ENCODE measurements around the gene PIP5K1C. TPM values are rescaled to one million over a fixed set of nuclear protein-coding genes. Genes with fewer than 3 reads are reported as not detected.
"Not testable (repeated sequence)": the region's sequence is repeated elsewhere in the genome, so short reads cannot be mapped to it uniquely, and the experiment has no call there.

The PIP5K1C gene
- total RNA-seq, 2 experiments from 2014 or later = 12.9 to 14.8 TPM

GRCh38 chr19:3674784-3675543 lies 25.3 kb downstream of the PIP5K1C start:
- Mint-ChIP-seq H3K4me1 (peaks cover 18% of the 10 kb centered on the region), H3K27me3 (no peaks in the 10 kb centered on the region), H3K4me3 (no peak overlapping the region), H3K36me3 (peaks cover 5% of the 10 kb centered on the region), H3K27ac (no peak overlapping the region), H3K9me3 (no peaks in the 10 kb centered on the region)
- no peak for DNase-seq

- Mint-ChIP-seq H3K9me3 (no peaks in the 10 kb centered on the region), H3K27ac (no peak overlapping the region), H3K27me3 (no peaks in the 10 kb centered on the region), H3K4me1 (peaks cover 20% of the 10 kb centered on the region), H3K36me3 (peaks cover 5% of the 10 kb centered on the region), H3K4me3 (no peak overlapping the region)
- no peak for DNase-seq
Observed at GRCh38 chr19:3673506-3674439, 26.5 kb downstream of the PIP5K1C start.

DNA sequence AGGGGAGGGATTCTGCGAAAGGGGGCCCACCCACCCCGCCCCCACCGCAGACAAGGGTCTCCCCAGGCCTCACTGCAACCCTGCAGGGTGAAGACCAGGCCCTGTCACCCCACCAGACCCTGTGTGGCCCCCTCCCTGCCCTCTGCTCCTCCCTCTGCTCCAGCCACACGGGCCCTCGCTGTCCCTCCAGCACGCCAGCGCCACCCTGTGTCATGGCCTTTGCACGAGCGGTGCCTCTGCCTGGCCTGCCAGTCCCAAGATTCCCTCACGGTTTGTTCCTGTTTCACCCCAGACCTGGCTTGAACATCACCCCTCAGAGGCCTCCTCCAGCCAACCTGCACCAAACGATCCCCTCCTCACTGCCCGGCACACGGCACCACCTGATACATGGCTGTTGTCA lies 27.3 kb downstream of the PIP5K1C start:
- Mint-ChIP-seq H3K27ac (no peak overlapping the region), H3K4me1 (peaks cover 22% of the 10 kb centered on the region), H3K36me3 (peaks cover 5% of the 10 kb centered on the region), H3K4me3 (no peak overlapping the region), H3K9me3 (no peaks in the 10 kb centered on the region), H3K27me3 (no peaks in the 10 kb centered on the region)
- DNase-seq = no peak

GRCh38 chr19:3672575-3672948 lies 27.7 kb downstream of the PIP5K1C start:
- DNase-seq = no peak
- Mint-ChIP-seq H3K27me3 (no peaks in the 10 kb centered on the region), H3K4me3 (no peak overlapping the region), H3K4me1 (peaks cover 22% of the 10 kb centered on the region), H3K27ac (no peak overlapping the region), H3K36me3 (peaks cover 5% of the 10 kb centered on the region), H3K9me3 (no peaks in the 10 kb centered on the region)

GRCh38 chr19:3671680-3672574 lies 28.3 kb downstream of the PIP5K1C start:
- peak; percentile 70 for DNase-seq
- Mint-ChIP-seq H3K36me3 (peaks cover 5% of the 10 kb centered on the region), H3K27ac (peak overlapping the region; percentile 72), H3K27me3 (no peaks in the 10 kb centered on the region), H3K4me1 (peaks cover 25% of the 10 kb centered on the region), H3K4me3 (peak overlapping the region; percentile 43), H3K9me3 (no peaks in the 10 kb centered on the region)

- peak; percentile 76 for DNase-seq
- H3K4me3 Mint-ChIP-seq = peak overlapping the region; percentile 67
- peaks cover 5% of the 10 kb centered on the region for H3K36me3 Mint-ChIP-seq
- no peaks in the 10 kb centered on the region for H3K27me3 Mint-ChIP-seq
- H3K9me3 Mint-ChIP-seq = no peaks in the 10 kb centered on the region
- peaks cover 26% of the 10 kb centered on the region for H3K4me1 Mint-ChIP-seq
- peak overlapping the region; percentile 80 for H3K27ac Mint-ChIP-seq
Observed at GRCh38 chr19:3670796-3671679, 29.2 kb downstream of the PIP5K1C start.

DNA sequence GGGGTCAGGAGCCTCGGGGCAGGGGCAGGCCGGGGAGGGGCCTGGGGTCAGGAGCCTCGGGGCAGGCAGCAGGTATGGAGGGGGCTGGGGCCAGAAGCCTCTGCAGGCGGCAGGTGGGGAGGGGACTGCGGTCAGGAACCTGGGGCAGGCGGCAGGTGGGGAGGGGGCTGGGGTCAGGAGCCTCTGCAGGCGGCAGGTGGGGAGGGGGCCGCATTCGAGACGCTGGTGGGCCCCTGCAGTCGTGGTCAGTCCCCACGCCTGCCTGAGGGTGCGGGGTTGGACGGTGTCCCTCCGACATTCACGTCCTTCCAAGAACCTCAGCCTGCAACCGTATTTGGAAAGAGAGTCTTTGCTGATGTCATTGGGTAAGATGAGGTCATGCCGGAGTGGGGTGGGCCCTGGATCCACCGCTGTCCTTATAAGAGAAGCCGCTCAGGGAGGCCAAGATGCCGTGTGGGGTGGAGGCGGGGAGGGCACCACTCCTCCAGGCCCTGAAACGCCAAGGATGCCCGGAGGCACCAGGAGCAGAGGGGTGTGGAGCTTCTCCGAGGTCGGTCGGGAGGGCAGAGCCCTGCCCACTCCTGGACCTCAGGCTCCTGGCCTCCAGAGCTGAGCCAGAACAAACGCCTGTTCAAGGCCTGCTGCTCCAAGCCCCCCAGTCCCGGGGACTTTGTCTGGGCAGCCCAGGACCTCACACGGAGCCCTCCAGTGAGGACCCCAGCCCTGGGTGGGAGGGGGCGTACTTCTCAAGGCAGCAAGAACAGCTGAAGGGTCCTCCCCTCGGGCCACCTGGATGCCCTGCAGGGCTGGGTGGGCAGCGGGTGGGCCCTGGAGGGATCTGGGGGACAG lies 30.1 kb downstream of the PIP5K1C start:
- Mint-ChIP-seq H3K4me3 (no peak overlapping the region), H3K27ac (no peak overlapping the region), H3K36me3 (peaks cover 5% of the 10 kb centered on the region), H3K9me3 (no peaks in the 10 kb centered on the region), H3K27me3 (no peaks in the 10 kb centered on the region), H3K4me1 (peaks cover 27% of the 10 kb centered on the region)
- DNase-seq = no peak

DNA sequence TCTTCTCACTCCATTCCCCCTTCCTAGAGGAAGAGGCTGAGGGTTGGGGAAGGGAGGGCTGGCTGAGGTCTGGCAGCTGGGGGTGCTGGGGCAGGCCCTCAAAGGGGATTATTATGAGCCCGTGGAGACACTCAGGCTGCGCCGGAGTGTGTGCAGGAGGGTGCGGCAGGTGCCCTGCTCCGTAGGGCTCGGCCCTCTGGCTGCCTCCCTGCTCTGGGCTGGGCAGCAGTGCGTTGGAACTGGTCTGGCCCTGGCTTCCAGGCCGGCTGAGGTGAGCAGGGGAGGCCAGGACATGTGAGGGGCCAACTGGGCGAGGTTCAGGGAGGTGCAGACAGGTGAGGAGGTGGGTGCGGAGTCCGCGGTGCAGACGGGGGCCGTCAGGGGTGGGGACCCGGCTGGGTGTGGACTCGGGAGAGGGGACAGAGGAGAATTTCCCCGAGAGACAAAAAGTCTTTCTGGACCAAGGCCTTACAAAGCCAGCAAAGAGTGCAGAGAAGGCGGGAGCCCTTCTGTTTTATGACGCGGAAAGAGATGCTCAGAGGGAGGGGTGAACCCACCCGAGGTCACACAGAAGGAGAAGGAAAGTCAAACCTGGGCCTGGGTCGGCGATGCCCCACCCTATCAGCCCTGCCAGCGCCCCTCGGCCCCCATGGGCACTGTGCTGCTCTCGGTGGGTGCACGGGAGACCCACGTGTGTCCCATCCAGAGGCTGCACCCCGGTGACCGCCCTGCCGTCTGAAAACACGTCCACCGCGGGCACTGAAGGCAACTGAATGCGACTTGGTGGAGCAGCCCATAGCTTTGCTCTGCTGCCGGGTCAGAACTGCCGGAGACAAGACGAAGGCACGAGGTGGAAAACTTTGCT lies 31.0 kb downstream of the PIP5K1C start:
- Mint-ChIP-seq H3K27me3 (no peaks in the 10 kb centered on the region), H3K4me3 (no peak overlapping the region), H3K4me1 (peaks cover 27% of the 10 kb centered on the region), H3K9me3 (no peaks in the 10 kb centered on the region), H3K27ac (no peak overlapping the region), H3K36me3 (no peaks in the 10 kb centered on the region)
- no peak for DNase-seq

GRCh38 chr19:3668331-3669081 lies 31.8 kb downstream of the PIP5K1C start:
- H3K4me1 Mint-ChIP-seq = peaks cover 27% of the 10 kb centered on the region
- H3K9me3 Mint-ChIP-seq = no peaks in the 10 kb centered on the region
- H3K4me3 Mint-ChIP-seq = no peak overlapping the region
- no peak overlapping the region for H3K27ac Mint-ChIP-seq
- no peaks in the 10 kb centered on the region for H3K36me3 Mint-ChIP-seq
- DNase-seq = no peak
- H3K27me3 Mint-ChIP-seq = no peaks in the 10 kb centered on the region

- Mint-ChIP-seq H3K36me3 (no peaks in the 10 kb centered on the region), H3K4me3 (no peak overlapping the region), H3K27ac (no peak overlapping the region), H3K27me3 (no peaks in the 10 kb centered on the region), H3K9me3 (no peaks in the 10 kb centered on the region), H3K4me1 (peaks cover 27% of the 10 kb centered on the region)
- no peak for DNase-seq
Observed at GRCh38 chr19:3667766-3668165, 32.5 kb downstream of the PIP5K1C start.

- Mint-ChIP-seq H3K9me3 (no peaks in the 10 kb centered on the region), H3K4me1 (peaks cover 24% of the 10 kb centered on the region), H3K27me3 (no peaks in the 10 kb centered on the region), H3K36me3 (no peaks in the 10 kb centered on the region), H3K4me3 (no peak overlapping the region), H3K27ac (no peak overlapping the region)
- no peak for DNase-seq
Observed at GRCh38 chr19:3667037-3667638, 33.1 kb downstream of the PIP5K1C start.

DNA sequence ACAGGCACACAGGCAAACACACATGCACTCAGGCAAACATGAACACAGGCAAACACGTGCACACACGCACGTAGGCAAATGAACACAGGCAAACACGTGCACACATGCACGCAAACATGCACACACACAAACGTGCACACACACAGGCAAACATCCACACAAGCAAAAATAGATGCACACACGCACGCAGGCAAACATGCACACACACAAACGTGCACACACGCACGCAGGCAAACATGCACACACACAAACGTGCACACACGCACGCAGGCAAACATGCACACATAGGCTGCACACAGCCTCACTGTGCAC lies 33.8 kb downstream of the PIP5K1C start:
- H3K27me3 Mint-ChIP-seq, H3K9me3 Mint-ChIP-seq, H3K27ac Mint-ChIP-seq, H3K4me3 Mint-ChIP-seq, H3K36me3 Mint-ChIP-seq, DNase-seq: not testable (repeated sequence)
- H3K4me1 Mint-ChIP-seq = peaks cover 20% of the 10 kb centered on the region
